ENCODE results near the gene PLEKHG1. TPM values are rescaled to one million over a fixed set of nuclear protein-coding genes. Genes with fewer than 3 reads are reported as not detected.

The PLEKHG1 gene
- total RNA-seq, 2 experiments from 2014 or later, result 4.6 to 5.1 TPM

GRCh38 chr6:150576651-150577226 lies 22.9 kb upstream of the PLEKHG1 start:
- Mint-ChIP-seq H3K27me3 (peaks cover 33% of the 10 kb centered on the region), H3K4me3 (no peak overlapping the region), H3K36me3 (peaks cover 1% of the 10 kb centered on the region), H3K9me3 (ENCODE audit: low read depth) (no peaks in the 10 kb centered on the region), H3K4me1 (peaks cover 3% of the 10 kb centered on the region), H3K27ac (no peak overlapping the region)
- DNase-seq (no peak), ATAC-seq (no peak)
- CTCF ChIA-PET, result no interaction called here

GRCh38 chr6:150579611-150580010 lies 20.1 kb upstream of the PLEKHG1 start:
- Mint-ChIP-seq H3K4me1 (peaks cover under 1% of the 10 kb centered on the region), H3K27me3 (peaks cover 9% of the 10 kb centered on the region), H3K27ac (no peak overlapping the region), H3K36me3 (no peaks in the 10 kb centered on the region), H3K4me3 (no peak overlapping the region), H3K9me3 (ENCODE audit: low read depth) (no peaks in the 10 kb centered on the region)
- DNase-seq (no peak), ATAC-seq (no peak)
- CTCF ChIA-PET, result interaction anchor here (0.7 kb wide), 1 partner anchor 508 kb away, joined by 3 read pairs; no protein-coding TSS in a partner anchor

GRCh38 chr6:150580489-150580888 lies 19.2 kb upstream of the PLEKHG1 start:
- DNase-seq (no peak), ATAC-seq (no peak)
- CTCF ChIA-PET, result no interaction called here
- no peaks in the 10 kb centered on the region for H3K4me1 Mint-ChIP-seq
- H3K9me3 Mint-ChIP-seq (ENCODE audit: low read depth), result no peaks in the 10 kb centered on the region
- peaks cover 9% of the 10 kb centered on the region for H3K27me3 Mint-ChIP-seq
- no peak overlapping the region for H3K27ac Mint-ChIP-seq
- H3K36me3 Mint-ChIP-seq, result no peaks in the 10 kb centered on the region
- H3K4me3 Mint-ChIP-seq, result no peak overlapping the region

- H3K27ac Mint-ChIP-seq, result no peak overlapping the region
- no peaks in the 10 kb centered on the region for H3K9me3 Mint-ChIP-seq (ENCODE audit: low read depth)
- H3K27me3 Mint-ChIP-seq, result peaks cover 9% of the 10 kb centered on the region
- no peaks in the 10 kb centered on the region for H3K36me3 Mint-ChIP-seq
- CTCF ChIA-PET, result interaction anchor here (0.8 kb wide), 1 partner anchor 166 kb away, joined by 3 read pairs; no protein-coding TSS in a partner anchor
- no peaks in the 10 kb centered on the region for H3K4me1 Mint-ChIP-seq
- no peak overlapping the region for H3K4me3 Mint-ChIP-seq
- ATAC-seq (no peak), DNase-seq (no peak)
Measured at GRCh38 chr6:150584065-150584464, 15.6 kb upstream of the PLEKHG1 start.

GRCh38 chr6:150584596-150584995 lies 15.1 kb upstream of the PLEKHG1 start:
- CTCF ChIA-PET, result interaction anchor here (0.8 kb wide), 1 partner anchor 167 kb away, joined by 3 read pairs; no protein-coding TSS in a partner anchor
- Mint-ChIP-seq H3K27ac (no peak overlapping the region), H3K9me3 (ENCODE audit: low read depth) (no peaks in the 10 kb centered on the region), H3K36me3 (no peaks in the 10 kb centered on the region), H3K4me1 (no peaks in the 10 kb centered on the region), H3K27me3 (peaks cover 7% of the 10 kb centered on the region), H3K4me3 (no peak overlapping the region)
- ATAC-seq, result no peak
- no peak for DNase-seq

GRCh38 chr6:150586850-150587359 lies 12.8 kb upstream of the PLEKHG1 start:
- no peak overlapping the region for H3K4me3 Mint-ChIP-seq
- H3K27ac Mint-ChIP-seq, result no peak overlapping the region
- H3K9me3 Mint-ChIP-seq (ENCODE audit: low read depth), result no peaks in the 10 kb centered on the region
- CTCF ChIA-PET, result no interaction called here
- ATAC-seq (no peak), DNase-seq (no peak)
- no peaks in the 10 kb centered on the region for H3K36me3 Mint-ChIP-seq
- peaks cover 17% of the 10 kb centered on the region for H3K27me3 Mint-ChIP-seq
- H3K4me1 Mint-ChIP-seq, result no peaks in the 10 kb centered on the region

GRCh38 chr6:150587637-150588036 lies 12.0 kb upstream of the PLEKHG1 start:
- no peak for ATAC-seq
- Mint-ChIP-seq H3K36me3 (no peaks in the 10 kb centered on the region), H3K9me3 (ENCODE audit: low read depth) (no peaks in the 10 kb centered on the region), H3K27ac (no peak overlapping the region), H3K4me3 (no peak overlapping the region), H3K4me1 (no peaks in the 10 kb centered on the region), H3K27me3 (peaks cover 24% of the 10 kb centered on the region)
- CTCF ChIA-PET, result no interaction called here
- no peak for DNase-seq

GRCh38 chr6:150588888-150589499 lies 10.7 kb upstream of the PLEKHG1 start:
- DNase-seq (no peak), ATAC-seq (no peak)
- Mint-ChIP-seq H3K36me3 (no peaks in the 10 kb centered on the region), H3K27ac (no peak overlapping the region), H3K9me3 (ENCODE audit: low read depth) (no peaks in the 10 kb centered on the region), H3K4me3 (no peak overlapping the region), H3K27me3 (peaks cover 27% of the 10 kb centered on the region), H3K4me1 (no peaks in the 10 kb centered on the region)
- CTCF ChIA-PET, result no interaction called here

GRCh38 chr6:150589852-150590251 lies 9.8 kb upstream of the PLEKHG1 start:
- Mint-ChIP-seq H3K4me3 (no peak overlapping the region), H3K4me1 (peaks cover 4% of the 10 kb centered on the region), H3K27me3 (peaks cover 24% of the 10 kb centered on the region), H3K27ac (no peak overlapping the region), H3K9me3 (ENCODE audit: low read depth) (no peaks in the 10 kb centered on the region), H3K36me3 (no peaks in the 10 kb centered on the region)
- ATAC-seq (no peak), DNase-seq (no peak)
- CTCF ChIA-PET, result no interaction called here

GRCh38 chr6:150590446-150590845 lies 9.2 kb upstream of the PLEKHG1 start:
- CTCF ChIA-PET, result no interaction called here
- peaks cover 4% of the 10 kb centered on the region for H3K4me1 Mint-ChIP-seq
- no peak overlapping the region for H3K4me3 Mint-ChIP-seq
- no peak overlapping the region for H3K27ac Mint-ChIP-seq
- ATAC-seq (no peak), DNase-seq (no peak)
- no peaks in the 10 kb centered on the region for H3K9me3 Mint-ChIP-seq (ENCODE audit: low read depth)
- peaks cover 24% of the 10 kb centered on the region for H3K27me3 Mint-ChIP-seq
- H3K36me3 Mint-ChIP-seq, result no peaks in the 10 kb centered on the region

GRCh38 chr6:150592377-150592995 lies 7.2 kb upstream of the PLEKHG1 start:
- Mint-ChIP-seq H3K36me3 (no peaks in the 10 kb centered on the region), H3K4me1 (peaks cover 4% of the 10 kb centered on the region), H3K9me3 (ENCODE audit: low read depth) (no peaks in the 10 kb centered on the region), H3K4me3 (no peak overlapping the region), H3K27ac (no peak overlapping the region), H3K27me3 (peaks cover 33% of the 10 kb centered on the region)
- CTCF ChIA-PET, result no interaction called here
- ATAC-seq (no peak), DNase-seq (no peak)

GRCh38 chr6:150593119-150593518 lies 6.6 kb upstream of the PLEKHG1 start:
- no peaks in the 10 kb centered on the region for H3K9me3 Mint-ChIP-seq (ENCODE audit: low read depth)
- CTCF ChIA-PET, result no interaction called here
- DNase-seq (no peak), ATAC-seq (no peak)
- H3K27me3 Mint-ChIP-seq, result peaks cover 38% of the 10 kb centered on the region
- H3K27ac Mint-ChIP-seq, result no peak overlapping the region
- H3K36me3 Mint-ChIP-seq, result no peaks in the 10 kb centered on the region
- H3K4me1 Mint-ChIP-seq, result peaks cover 4% of the 10 kb centered on the region
- no peak overlapping the region for H3K4me3 Mint-ChIP-seq

- peaks cover 18% of the 10 kb centered on the region for H3K4me1 Mint-ChIP-seq
- no peaks in the 10 kb centered on the region for H3K36me3 Mint-ChIP-seq
- H3K4me3 Mint-ChIP-seq, result no peak overlapping the region
- no peak for ATAC-seq
- CTCF ChIA-PET, result no interaction called here
- no peak overlapping the region for H3K27ac Mint-ChIP-seq
- peaks cover 50% of the 10 kb centered on the region for H3K27me3 Mint-ChIP-seq
- DNase-seq, result no peak
- no peaks in the 10 kb centered on the region for H3K9me3 Mint-ChIP-seq (ENCODE audit: low read depth)
Measured at GRCh38 chr6:150596439-150596838, 3.2 kb upstream of the PLEKHG1 start.

GRCh38 chr6:150598401-150598800 lies 1.3 kb upstream of the PLEKHG1 start:
- ATAC-seq (no peak), DNase-seq (no peak)
- no peaks in the 10 kb centered on the region for H3K36me3 Mint-ChIP-seq
- H3K27ac Mint-ChIP-seq, result no peak overlapping the region
- CTCF ChIA-PET, result interaction anchor here (0.8 to 3.6 kb wide), 3 partner anchors 179 to 217 kb away, joined by 3 to 22 read pairs (median 4); no protein-coding TSS in a partner anchor
- H3K4me1 Mint-ChIP-seq, result peaks cover 20% of the 10 kb centered on the region
- H3K9me3 Mint-ChIP-seq (ENCODE audit: low read depth), result no peaks in the 10 kb centered on the region
- peak overlapping the region; percentile 75 for H3K4me3 Mint-ChIP-seq
- H3K27me3 Mint-ChIP-seq, result peaks cover 51% of the 10 kb centered on the region
